ENCODE results near the gene LRRIQ1.

The LRRIQ1 gene

DNA sequence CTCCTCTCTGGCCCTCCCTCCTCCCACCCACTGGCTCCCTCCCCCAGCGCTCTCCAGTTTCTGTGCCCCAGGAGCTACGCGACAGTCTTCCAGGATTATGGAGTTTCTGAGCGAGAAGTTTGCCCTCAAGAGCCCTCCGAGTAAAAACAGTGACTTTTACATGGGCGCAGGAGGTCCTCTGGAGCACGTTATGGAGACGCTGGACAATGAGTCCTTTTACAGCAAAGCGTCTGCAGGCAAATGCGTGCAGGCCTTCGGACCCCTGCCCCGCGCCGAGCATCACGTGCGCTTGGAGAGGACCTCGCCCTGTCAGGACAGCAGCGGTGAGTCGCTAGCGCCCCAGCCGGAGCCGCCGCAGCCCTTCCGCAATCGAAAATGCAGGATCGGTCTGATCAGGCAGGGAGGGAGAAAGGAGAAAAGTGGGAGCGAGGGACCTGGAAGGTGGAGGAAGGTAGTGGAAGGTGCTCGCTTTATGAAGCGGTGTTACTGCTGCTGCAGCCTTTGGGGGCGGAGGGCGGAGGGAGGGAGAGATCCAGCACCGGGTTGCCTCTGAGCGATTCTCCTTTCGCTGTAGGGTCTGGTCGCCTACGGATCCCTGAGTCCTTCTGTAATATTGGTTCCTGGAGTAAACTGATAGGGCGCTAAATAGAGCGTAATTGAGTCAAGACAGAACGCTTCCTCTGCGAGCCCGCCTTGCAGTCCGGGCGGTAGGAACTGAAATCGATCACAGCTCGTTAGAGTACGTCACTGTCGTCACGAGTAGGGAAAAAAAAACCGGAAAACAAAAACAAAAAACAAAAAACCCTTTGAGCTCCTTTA is 244.2 kb downstream of the LRRIQ1 start, which contains the start of gene ALX1:
Gene ALX1 (plus strand): TSS at position 56 of the 819 bp plus-strand sequence. CDS start 42 bp downstream, at position 98.
- in situ Hi-C loops (cut with HindIII; ENCODE audit: low sequenced_read_pairs), result no loop called here

DNA sequence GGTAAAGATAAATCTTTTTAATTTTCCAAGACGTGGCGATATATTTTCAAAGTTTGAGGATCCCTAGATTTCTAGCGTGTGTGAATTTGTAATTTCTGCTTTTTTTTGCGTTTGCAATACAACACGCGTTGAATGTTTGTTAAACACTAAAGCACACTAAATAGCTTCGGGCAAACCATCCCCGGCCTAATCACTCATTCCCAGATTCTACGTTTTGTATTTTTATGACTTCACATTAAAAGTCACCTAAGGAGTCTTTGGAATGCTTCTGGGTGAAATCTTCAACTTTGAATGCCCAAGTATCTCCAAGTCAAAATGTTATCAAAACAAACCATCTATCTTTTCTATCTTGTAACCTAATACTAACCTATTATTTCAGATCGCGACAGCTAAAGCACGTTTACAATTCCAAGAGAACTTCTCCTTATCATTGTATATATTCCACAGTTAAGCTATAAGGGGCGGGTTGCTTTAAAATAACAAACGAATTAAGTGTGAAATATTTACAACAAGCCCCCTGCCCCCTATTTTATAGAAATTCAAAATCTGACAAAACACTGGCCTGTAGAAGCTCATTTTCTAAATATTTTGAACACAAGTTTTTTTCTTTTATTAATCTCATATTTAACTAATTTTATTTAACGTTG is 245.0 kb downstream of the LRRIQ1 start:
- in situ Hi-C loops (cut with HindIII; ENCODE audit: low sequenced_read_pairs), result no loop called here

DNA sequence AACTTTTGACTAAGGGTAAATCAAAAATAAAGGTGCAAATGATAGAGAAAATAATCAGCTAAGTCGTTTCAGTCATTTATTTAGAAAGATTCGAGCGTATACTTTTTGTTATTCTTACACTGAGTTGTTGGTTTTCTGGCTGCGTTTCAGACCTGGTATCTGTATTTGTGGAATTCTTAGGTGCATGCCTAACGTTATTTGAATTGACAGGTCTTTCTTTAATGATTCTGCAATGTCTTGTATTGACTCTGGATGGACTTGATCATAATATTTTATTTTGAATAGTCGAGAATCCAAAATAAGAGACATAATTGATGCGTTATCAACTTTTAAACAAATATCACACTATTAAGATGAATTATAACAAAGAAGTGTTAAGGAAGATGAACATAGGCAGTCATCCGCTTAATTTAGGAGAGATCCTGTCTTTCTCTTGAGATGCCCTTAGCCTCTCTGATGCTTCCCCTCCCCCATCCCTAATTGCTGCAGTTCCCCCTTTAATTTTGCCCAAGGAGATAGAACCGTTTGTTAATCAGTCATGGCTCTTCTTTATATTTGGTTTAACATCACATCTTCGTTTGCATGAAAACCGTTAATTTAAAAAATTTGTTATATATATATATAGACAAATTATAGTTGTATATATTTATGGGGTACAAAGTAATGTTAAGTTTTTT is 245.6 kb downstream of the LRRIQ1 start:
- in situ Hi-C loops (cut with HindIII; ENCODE audit: low sequenced_read_pairs), result no loop called here

DNA sequence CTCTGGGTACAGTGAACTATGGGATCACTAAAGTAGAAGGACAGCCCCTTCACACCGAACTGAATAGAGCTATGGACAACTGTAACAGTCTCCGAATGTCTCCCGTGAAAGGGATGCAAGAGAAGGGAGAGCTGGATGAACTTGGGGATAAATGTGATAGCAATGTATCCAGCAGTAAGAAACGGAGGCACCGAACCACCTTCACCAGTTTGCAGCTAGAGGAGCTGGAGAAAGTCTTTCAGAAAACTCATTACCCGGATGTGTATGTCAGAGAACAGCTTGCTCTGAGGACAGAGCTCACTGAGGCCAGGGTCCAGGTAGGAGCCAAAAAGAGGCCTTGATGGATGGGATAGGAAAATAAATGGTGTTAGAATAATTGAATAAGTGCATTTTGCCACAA is 247.4 kb downstream of the LRRIQ1 start:
- in situ Hi-C loops (cut with HindIII; ENCODE audit: low sequenced_read_pairs), result no loop called here
